ENCODE measurements around the gene CDHR5.

The CDHR5 gene

GRCh38 chr11:617199-617911, 7.4 kb downstream of the CDHR5 start:
- TF ChIP-seq CTCF (IDR thresholded peaks at IDR 0.05; ENCODE audit: unreplicated experiment in 3 of 3), result no peak
- Mint-ChIP-seq H3K4me1 (peaks cover 7% of the 10 kb centered on the region), H3K9me3 (no peaks in the 10 kb centered on the region), H3K27ac (no peak overlapping the region), H3K27me3 (ENCODE audit: low read depth) (no peaks in the 10 kb centered on the region), H3K36me3 (ENCODE audit: low read depth) (peaks cover 2% of the 10 kb centered on the region), H3K4me3 (no peak overlapping the region)

GRCh38 chr11:616320-617198, 8.2 kb downstream of the CDHR5 start:
- Mint-ChIP-seq H3K9me3 (no peaks in the 10 kb centered on the region), H3K4me1 (peaks cover 14% of the 10 kb centered on the region)
- no peak for TF ChIP-seq CTCF (IDR thresholded peaks at IDR 0.05; ENCODE audit: unreplicated experiment in 3 of 3)

GRCh38 chr11:615504-616319, 9.0 kb downstream of the CDHR5 start, which contains the start of gene IRF7:
IRF7 (minus strand) TSS chr11:615950; CDS start chr11:615364, 586 bp downstream.
- Mint-ChIP-seq H3K27ac (peak within 1 kb of the TSS in 2 of 3 experiments; percentile 63 to 68), H3K4me1 (peaks cover 14% of the 10 kb centered on the region), H3K27me3 (ENCODE audit: low read depth) (no peaks in the 10 kb centered on the region), H3K4me3 (peak within 1 kb of the TSS; percentile 82 to 83 (median 82)), H3K9me3 (no peaks in the 10 kb centered on the region), H3K36me3 (ENCODE audit: low read depth) (peaks cover 11% of the 10 kb centered on the region)
- TF ChIP-seq CTCF (IDR thresholded peaks at IDR 0.05; ENCODE audit: unreplicated experiment in 3 of 3), result no peak

More at GRCh38 chr11:616320-617198, 8.2 kb downstream of the CDHR5 start:
- H3K36me3 Mint-ChIP-seq (ENCODE audit: low read depth), result peaks cover 8% of the 10 kb centered on the region
- H3K27ac Mint-ChIP-seq, result no peak overlapping the region
- no peaks in the 10 kb centered on the region for H3K27me3 Mint-ChIP-seq (ENCODE audit: low read depth)
- peak overlapping the region in 2 of 3 experiments; percentile 82 for H3K4me3 Mint-ChIP-seq

- Mint-ChIP-seq H3K9me3 (no peaks in the 10 kb centered on the region), H3K4me3 (peak overlapping the region; percentile 82 to 83 (median 82)), H3K27me3 (ENCODE audit: low read depth) (no peaks in the 10 kb centered on the region), H3K27ac (peak overlapping the region in 1 of 3 experiments; percentile 68), H3K4me1 (peaks cover 14% of the 10 kb centered on the region), H3K36me3 (ENCODE audit: low read depth) (peaks cover 14% of the 10 kb centered on the region)
- no peak for TF ChIP-seq CTCF (IDR thresholded peaks at IDR 0.05; ENCODE audit: unreplicated experiment in 3 of 3)
Measured at GRCh38 chr11:614623-615503, 9.9 kb downstream of the CDHR5 start.
